Uterus (tissue), 4 donors: ENCODE data around the gene MIPOL1. TPM values are rescaled to one million over a fixed set of nuclear protein-coding genes. Genes with fewer than 3 reads are reported as not detected.

Source experiments
- DNase-seq, 2 donors: peaks; one replicate each; pipeline ENCODE4 v3.0.0-alpha.2; 2019 to 2020
- H3K27ac ChIP-seq, 2 donors: fragments of 200-600 bp; sonication (generic); 1 replicate in 1 of 2; 2 replicates in 1 of 2; pipeline ENCODE4 v1.5.1; 2016 to 2018
- H3K27me3 ChIP-seq, 2 donors: fragments of 200-600 bp; sonication (generic); one replicate each; pipeline ENCODE4 v1.5.1; 2018 to 2019; ENCODE audit warnings: control low read depth in 1 of 2
- H3K36me3 ChIP-seq, 2 donors: fragments of 200-600 bp; sonication (generic); one replicate each; pipeline ENCODE4 v1.5.1; 2019; ENCODE audit warnings: control low read depth in 1 of 2
- H3K4me1 ChIP-seq, 2 donors: fragments of 200-600 bp; sonication (generic); one replicate each; pipeline ENCODE4 v1.5.1; 2018 to 2019; ENCODE audit warnings: control low read depth in 1 of 2
- H3K4me3 ChIP-seq, 2 donors: fragments of 200-600 bp; sonication (generic); 1 replicate in 1 of 2; 2 replicates in 1 of 2; pipeline ENCODE4 v1.5.1; 2018 to 2019; ENCODE audit warnings: mild to moderate bottlenecking in 1 of 2
- H3K9me3 ChIP-seq, 2 donors: fragments of 200-600 bp; sonication (generic); one replicate each; pipeline ENCODE4 v1.5.1; 2019; ENCODE audit warnings: control low read depth in 1 of 2
- CTCF ChIP-seq, 4 experiments: fragments of 200-600 bp in 2 of 4; fragments of 450-650 bp in 2 of 4; sonication (generic) in 2 of 4; IDR thresholded peaks; one replicate each; pipeline ENCODE4 v1.5.1; 2016 to 2019; ENCODE audit warnings: antibody characterized with exemption in 4 of 4, mild to moderate bottlenecking in 2 of 4, moderate library complexity in 1 of 4
- POLR2A ChIP-seq, 2 donors: fragments of 450-650 bp; IDR thresholded peaks; one replicate each; pipeline ENCODE4 v1.6.1; 2016; ENCODE audit warnings: antibody characterized with exemption in 2 of 2, mild to moderate bottlenecking in 1 of 2, moderate library complexity in 1 of 2
- intact Hi-C: fragments of 100-400 bp; cut with DNase I; formaldehyde crosslinking; loops from one replicate; pipeline ENCODE4 v1.15.1; 2023; ENCODE audit warnings: low total_unique reads
- total RNA-seq, 4 donors: library from RNA; depleted of rRNA in 3 of 4; stranded (reverse); fragments of >200 nt in 3 of 4; gene quantifications; one replicate each; pipeline versions ENCODE4 v1.1.0 to v1.2.4, GENCODE V29; 2014 to 2023
- donor health status: DM: yes; HTN: yes; CAD: no.

The MIPOL1 gene
- total RNA-seq, 4 donors from 2014 or later: 22.8 to 52.1 (median 39.4) TPM

- Histone ChIP-seq H3K4me3 (no peak overlapping the region), H3K9me3 (no peaks in the 10 kb centered on the region), H3K4me1 (no peaks in the 10 kb centered on the region), H3K36me3 (no peaks in the 10 kb centered on the region), H3K27ac (no peak overlapping the region), H3K27me3 (no peaks in the 10 kb centered on the region)
- no peak for DNase-seq
- intact Hi-C loops: no loop called here
- TF ChIP-seq CTCF (IDR thresholded peaks at IDR 0.05) (no peak), POLR2A (IDR thresholded peaks at IDR 0.05) (no peak)
These were observed 74.8 kb downstream of the MIPOL1 start for GRCh38 chr14:37272569-37272968.

- DNase-seq: no peak
- Histone ChIP-seq H3K27ac (no peak overlapping the region), H3K9me3 (no peaks in the 10 kb centered on the region), H3K4me1 (no peaks in the 10 kb centered on the region), H3K27me3 (no peaks in the 10 kb centered on the region), H3K36me3 (no peaks in the 10 kb centered on the region), H3K4me3 (no peak overlapping the region)
- no peak for TF ChIP-seq CTCF (IDR thresholded peaks at IDR 0.05)
- TF ChIP-seq POLR2A (IDR thresholded peaks at IDR 0.05): no peak
- intact Hi-C loops: no loop called here
These were observed 76.9 kb downstream of the MIPOL1 start for GRCh38 chr14:37274652-37275051.

GRCh38 chr14:37275963-37276362, 78.2 kb downstream of the MIPOL1 start:
- H3K36me3 ChIP-seq: no peaks in the 10 kb centered on the region
- intact Hi-C loops: no loop called here
- no peak for TF ChIP-seq POLR2A (IDR thresholded peaks at IDR 0.05)
- TF ChIP-seq CTCF (IDR thresholded peaks at IDR 0.05): no peak
- DNase-seq: no peak
- no peaks in the 10 kb centered on the region for H3K9me3 ChIP-seq
- no peaks in the 10 kb centered on the region for H3K4me1 ChIP-seq
- H3K4me3 ChIP-seq: no peak overlapping the region
- no peaks in the 10 kb centered on the region for H3K27me3 ChIP-seq
- no peak overlapping the region for H3K27ac ChIP-seq

- no peaks in the 10 kb centered on the region for H3K27me3 ChIP-seq
- no peak for DNase-seq
These were observed 81.2 kb downstream of the MIPOL1 start for GRCh38 chr14:37278636-37279538.

More at GRCh38 chr14:37278636-37279538, 81.2 kb downstream of the MIPOL1 start:
- Histone ChIP-seq H3K27ac (no peak overlapping the region), H3K4me3 (no peak overlapping the region), H3K9me3 (no peaks in the 10 kb centered on the region), H3K36me3 (no peaks in the 10 kb centered on the region), H3K4me1 (no peaks in the 10 kb centered on the region)
- TF ChIP-seq CTCF (IDR thresholded peaks at IDR 0.05) (no peak), POLR2A (IDR thresholded peaks at IDR 0.05) (no peak)
- intact Hi-C loops: no loop called here
